HEK293T (cell line): ENCODE results near the gene KIAA0408.

ENCODE experiments used
- ARNT ChIP-seq: fragments of 450-650 bp; IDR thresholded peaks from 2 replicates; pipeline ENCODE4 v1.6.1; 2017; ENCODE audit warnings: mild to moderate bottlenecking
- ELF4 ChIP-seq: fragments of 450-650 bp; IDR thresholded peaks from 2 replicates; pipeline ENCODE4 v1.6.1; 2017; ENCODE audit warnings: antibody characterized with exemption
- FOXA1 ChIP-seq: fragments of 450-650 bp; IDR thresholded peaks from 2 replicates; pipeline ENCODE4 v1.6.1; 2016; ENCODE audit warnings: mild to moderate bottlenecking
- FOXK2 ChIP-seq: fragments of 450-650 bp; IDR thresholded peaks from 2 replicates; pipeline ENCODE4 v1.6.1; 2016; ENCODE audit warnings: mild to moderate bottlenecking
- FOXM1 ChIP-seq: fragments of 450-650 bp; IDR thresholded peaks from 2 replicates; pipeline ENCODE4 v1.6.1; 2017; ENCODE audit warnings: mild to moderate bottlenecking, borderline replicate concordance
- L3MBTL2 ChIP-seq: fragments of 450-650 bp; conservative IDR thresholded peaks from 2 replicates; pipeline ENCODE4 v1.6.1; 2016; ENCODE audit warnings: mild to moderate bottlenecking
- NFRKB ChIP-seq: fragments of 450-650 bp; IDR thresholded peaks from 2 replicates; pipeline ENCODE4 v1.6.1; 2016; ENCODE audit warnings: mild to moderate bottlenecking, moderate library complexity
- PKNOX1 ChIP-seq: fragments of 450-650 bp; IDR thresholded peaks from 2 replicates; pipeline ENCODE4 v1.6.1; 2016
- SP1 ChIP-seq: fragments of 450-650 bp; IDR thresholded peaks from 2 replicates; pipeline ENCODE4 v1.6.1; 2017
- SUZ12 ChIP-seq: fragments of 450-650 bp; IDR thresholded peaks from 2 replicates; pipeline ENCODE4 v1.6.1; 2016; ENCODE audit warnings: mild to moderate bottlenecking
- TARDBP ChIP-seq: fragments of 450-650 bp; IDR thresholded peaks from 2 replicates; pipeline ENCODE4 v1.6.1; 2016
- ZNF384 ChIP-seq: fragments of 450-650 bp; IDR thresholded peaks from 2 replicates; pipeline ENCODE4 v1.6.1; 2016

- no peak for TF ChIP-seq ELF4
- TF ChIP-seq FOXA1 = no peak
- no peak for TF ChIP-seq FOXK2
- no peak for TF ChIP-seq NFRKB
- TF ChIP-seq SP1 = no peak
- no peak for TF ChIP-seq ARNT
- TF ChIP-seq TARDBP = no peak
- no peak for TF ChIP-seq SUZ12
- no peak for TF ChIP-seq ZNF384
- TF ChIP-seq FOXM1 = no peak
- TF ChIP-seq PKNOX1 = no peak
- TF ChIP-seq L3MBTL2 = peak; percentile 54
These were observed 5.8 kb upstream of the KIAA0408 start for GRCh38 chr6:127464881-127465459.
